ENCODE data around the gene SUMO1. TPM values are rescaled to one million over a fixed set of nuclear protein-coding genes. Genes with fewer than 3 reads are reported as not detected.
A peak's percentile ranks its signal among the peaks of the same experiment; 100 is the strongest.
"Not testable (repeated sequence)": the region's sequence is repeated elsewhere in the genome, so short reads cannot be mapped to it uniquely, and the experiment has no call there.

Gene SUMO1
- total RNA-seq, 2 experiments from 2014 or later, result 69.8 to 98.9 TPM

- Histone ChIP-seq H3K4me2 (ENCODE audit: low read length) (no peak overlapping the region), H3K4me1 (ENCODE audit: insufficient read depth, low read length, poor library complexity, severe bottlenecking) (no peaks in the 10 kb centered on the region), H4K20me1 (ENCODE audit: insufficient read depth, low read length) (peaks cover 30% of the 10 kb centered on the region), H3K9me3 (ENCODE audit: low read length) (no peaks in the 10 kb centered on the region), H2AFZ (ENCODE audit: low read length) (no peak overlapping the region), H3K9me2 (ENCODE audit: insufficient read depth, low read length) (no peaks in the 10 kb centered on the region), H3K79me2 (ENCODE audit: insufficient read depth, low read depth, low read length) (peaks cover 91% of the 10 kb centered on the region), H3K36me3 (ENCODE audit: insufficient read depth, low read length) (peaks cover 96% of the 10 kb centered on the region), H3K27ac (ENCODE audit: low read depth, low read length, poor library complexity, severe bottlenecking) (no peak overlapping the region), H3K4me3 (ENCODE audit: low read depth, low read length, poor library complexity, severe bottlenecking) (no peak overlapping the region)
- intact Hi-C loops (cut with micrococcal nuclease; ENCODE audit: unreplicated experiment), result loop anchor here (2.0 kb wide), 1 partner anchor 18 kb away; no protein-coding TSS in a partner anchor
- POLR2A ChIA-PET, result interaction anchor here (1.0 to 1.2 kb wide), 3 partner anchors 12 to 57 kb away, joined by 3 to 5 read pairs (median 3); partner anchors contain the start of gene NOP58
- BruUV-seq (replicated peaks), result no TSS peak
- peak; percentile 22 for DNase-seq (ENCODE audit: low spot score)
- TF ChIP-seq CTCF (conservative IDR thresholded peaks at IDR 0.05; ENCODE audit: low read length), result peak; percentile 76
- no peak for TF ChIP-seq EZH2phosphoT487 (IDR thresholded peaks at IDR 0.05; ENCODE audit: borderline replicate concordance, low read depth, low read length)
- CTCF ChIA-PET (ENCODE audit: unreplicated experiment), result interaction anchor here (0.7 kb wide), 1 partner anchor 8 kb away, joined by 4 read pairs; no protein-coding TSS in a partner anchor
Observed at GRCh38 chr2:202278944-202279343, 40.5 kb upstream of the SUMO1 start.

GRCh38 chr2:202278036-202278760 lies 39.8 kb upstream of the SUMO1 start:
- Histone ChIP-seq H3K9me3 (ENCODE audit: low read length) (no peaks in the 10 kb centered on the region), H4K20me1 (ENCODE audit: insufficient read depth, low read length) (peaks cover 38% of the 10 kb centered on the region), H3K36me3 (ENCODE audit: insufficient read depth, low read length) (peaks cover 96% of the 10 kb centered on the region), H3K9me2 (ENCODE audit: insufficient read depth, low read length) (no peaks in the 10 kb centered on the region), H3K4me2 (ENCODE audit: low read length) (no peak overlapping the region), H3K27ac (ENCODE audit: low read depth, low read length, poor library complexity, severe bottlenecking) (no peak overlapping the region), H3K4me1 (ENCODE audit: insufficient read depth, low read length, poor library complexity, severe bottlenecking) (peaks cover 3% of the 10 kb centered on the region), H3K79me2 (ENCODE audit: insufficient read depth, low read depth, low read length) (peaks cover 95% of the 10 kb centered on the region), H3K4me3 (ENCODE audit: low read depth, low read length, poor library complexity, severe bottlenecking) (no peak overlapping the region), H2AFZ (ENCODE audit: low read length) (no peak overlapping the region)
- TSS peak; percentile 26 for BruUV-seq (replicated peaks)
- ChIA-PET CTCF (ENCODE audit: unreplicated experiment) (interaction anchor here (0.7 kb wide), 1 partner anchor 8 kb away, joined by 4 read pairs; no protein-coding TSS in a partner anchor), POLR2A (interaction anchor here (0.5 to 1.6 kb wide), 11 partner anchors 8 to 58 kb away, joined by 3 to 7 read pairs (median 3); no protein-coding TSS in a partner anchor)
- intact Hi-C loops (cut with micrococcal nuclease; ENCODE audit: unreplicated experiment), result loop anchor here (2.0 kb wide), 1 partner anchor 19 kb away; no protein-coding TSS in a partner anchor
- no peak for DNase-seq (ENCODE audit: low spot score)
- TF ChIP-seq CTCF (conservative IDR thresholded peaks at IDR 0.05; ENCODE audit: low read length) (no peak), EZH2phosphoT487 (IDR thresholded peaks at IDR 0.05; ENCODE audit: borderline replicate concordance, low read depth, low read length) (no peak)

- H3K36me3 ChIP-seq (ENCODE audit: insufficient read depth, low read length), result peaks cover 93% of the 10 kb centered on the region
- peaks cover 22% of the 10 kb centered on the region for H3K4me1 ChIP-seq (ENCODE audit: insufficient read depth, low read length, poor library complexity, severe bottlenecking)
- CTCF ChIA-PET (ENCODE audit: unreplicated experiment); BruUV-seq (replicated peaks); H3K9me2 ChIP-seq (ENCODE audit: insufficient read depth, low read length); H3K27ac ChIP-seq (ENCODE audit: low read depth, low read length, poor library complexity, severe bottlenecking); H3K4me3 ChIP-seq (ENCODE audit: low read depth, low read length, poor library complexity, severe bottlenecking); POLR2A ChIA-PET; H3K9me3 ChIP-seq (ENCODE audit: low read length); H2AFZ ChIP-seq (ENCODE audit: low read length); H3K4me2 ChIP-seq (ENCODE audit: low read length); intact Hi-C loops (cut with micrococcal nuclease; ENCODE audit: unreplicated experiment); DNase-seq (ENCODE audit: low spot score): not testable (repeated sequence)
- H4K20me1 ChIP-seq (ENCODE audit: insufficient read depth, low read length), result peaks cover 36% of the 10 kb centered on the region
- peaks cover 97% of the 10 kb centered on the region for H3K79me2 ChIP-seq (ENCODE audit: insufficient read depth, low read depth, low read length)
Observed at GRCh38 chr2:202276078-202276720, 37.8 kb upstream of the SUMO1 start.

Measured in OCI-LY7 (cell line).